ENCODE results near the gene HK3.

GRCh38 chr5:176899296-176899891 is at the start of gene HK3:
- no peak for TF ChIP-seq POLR2A (IDR thresholded peaks at IDR 0.05)
- TF ChIP-seq, protein P1, sequence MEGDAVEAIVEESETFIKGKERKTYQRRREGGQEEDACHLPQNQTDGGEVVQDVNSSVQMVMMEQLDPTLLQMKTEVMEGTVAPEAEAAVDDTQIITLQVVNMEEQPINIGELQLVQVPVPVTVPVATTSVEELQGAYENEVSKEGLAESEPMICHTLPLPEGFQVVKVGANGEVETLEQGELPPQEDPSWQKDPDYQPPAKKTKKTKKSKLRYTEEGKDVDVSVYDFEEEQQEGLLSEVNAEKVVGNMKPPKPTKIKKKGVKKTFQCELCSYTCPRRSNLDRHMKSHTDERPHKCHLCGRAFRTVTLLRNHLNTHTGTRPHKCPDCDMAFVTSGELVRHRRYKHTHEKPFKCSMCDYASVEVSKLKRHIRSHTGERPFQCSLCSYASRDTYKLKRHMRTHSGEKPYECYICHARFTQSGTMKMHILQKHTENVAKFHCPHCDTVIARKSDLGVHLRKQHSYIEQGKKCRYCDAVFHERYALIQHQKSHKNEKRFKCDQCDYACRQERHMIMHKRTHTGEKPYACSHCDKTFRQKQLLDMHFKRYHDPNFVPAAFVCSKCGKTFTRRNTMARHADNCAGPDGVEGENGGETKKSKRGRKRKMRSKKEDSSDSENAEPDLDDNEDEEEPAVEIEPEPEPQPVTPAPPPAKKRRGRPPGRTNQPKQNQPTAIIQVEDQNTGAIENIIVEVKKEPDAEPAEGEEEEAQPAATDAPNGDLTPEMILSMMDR (IDR thresholded peaks at IDR 0.05) = no peak

Measured in right lobe of liver (tissue), 4 donors.